ENCODE data around the gene ALDH16A1.

The ALDH16A1 gene

GRCh38 chr19:49453013-49453756 lies at the start of gene ALDH16A1:
Gene ALDH16A1 (plus strand): TSS chr19:49453225. CDS start chr19:49453332, 107 bp downstream.
- Histone ChIP-seq H3K4me1 (ENCODE audit: control insufficient read depth, low read depth, low read length) (peaks cover 4% of the 10 kb centered on the region), H3K4me3 (ENCODE audit: low read length) (peak within 1 kb of the TSS; percentile 100), H3K36me3 (ENCODE audit: control insufficient read depth, low read depth, low read length) (peaks cover 4% of the 10 kb centered on the region), H3K27me3 (ENCODE audit: control insufficient read depth, insufficient read depth, low read length) (no peaks in the 10 kb centered on the region), H3K27ac (ENCODE audit: low read length) (peak within 1 kb of the TSS; percentile 99), H3K9ac (ENCODE audit: low read length) (peak within 1 kb of the TSS; percentile 100), H3K9me3 (ENCODE audit: control insufficient read depth, low read depth, low read length) (no peaks in the 10 kb centered on the region)

DNA sequence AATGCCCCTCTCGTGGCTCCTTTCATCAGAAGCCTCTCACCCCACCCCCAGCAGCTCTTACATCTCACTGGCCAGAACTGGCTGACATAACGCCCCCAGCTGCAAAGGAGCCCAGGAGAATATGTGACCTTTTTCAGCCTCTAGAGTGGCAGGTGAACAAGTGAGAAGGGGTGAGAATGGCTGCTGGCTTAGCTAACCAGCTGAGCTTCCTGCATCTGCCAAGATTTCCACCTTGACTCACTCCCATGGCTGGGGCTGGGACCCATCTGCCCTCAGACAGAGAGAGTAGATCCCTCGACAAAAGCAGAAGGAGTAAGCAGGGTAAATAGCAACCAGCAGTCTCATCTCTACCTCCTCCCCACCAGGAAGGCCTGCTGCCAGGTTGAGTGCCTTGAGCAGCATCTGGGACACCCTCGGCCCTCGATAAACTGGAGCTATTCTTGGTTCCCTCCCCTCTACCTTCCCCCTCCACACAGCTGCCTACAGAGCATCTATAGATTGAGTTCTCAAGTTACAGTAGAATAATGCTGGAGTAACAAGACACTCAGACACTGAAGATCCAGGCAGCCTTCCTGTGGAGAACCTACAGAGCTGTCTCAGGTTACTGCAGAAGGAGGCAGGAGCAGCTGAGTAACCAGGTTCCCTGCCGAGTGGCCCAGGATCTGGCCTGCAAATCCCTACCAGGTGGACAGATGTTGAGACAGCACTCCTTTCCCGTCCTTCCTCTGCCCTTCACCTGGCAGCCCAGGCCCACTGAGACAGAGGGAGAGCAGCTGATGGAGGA lies 49.4 kb upstream of the ALDH16A1 start:
- Histone ChIP-seq H3K9ac (ENCODE audit: low read length) (peak overlapping the region; percentile 14), H3K4me3 (ENCODE audit: low read length) (peak overlapping the region; percentile 29), H3K9me3 (ENCODE audit: control insufficient read depth, low read depth, low read length) (no peaks in the 10 kb centered on the region), H3K36me3 (ENCODE audit: control insufficient read depth, low read depth, low read length) (no peaks in the 10 kb centered on the region), H3K27me3 (ENCODE audit: control insufficient read depth, insufficient read depth, low read length) (no peaks in the 10 kb centered on the region), H3K27ac (ENCODE audit: low read length) (peak overlapping the region; percentile 89), H3K4me1 (ENCODE audit: control insufficient read depth, low read depth, low read length) (peaks cover 15% of the 10 kb centered on the region)

GRCh38 chr19:49407079-49407478 lies 45.9 kb upstream of the ALDH16A1 start:
- Histone ChIP-seq H3K36me3 (ENCODE audit: control insufficient read depth, low read depth, low read length) (no peaks in the 10 kb centered on the region), H3K27ac (ENCODE audit: low read length) (no peak overlapping the region), H3K4me1 (ENCODE audit: control insufficient read depth, low read depth, low read length) (peaks cover 15% of the 10 kb centered on the region), H3K9ac (ENCODE audit: low read length) (no peak overlapping the region), H3K9me3 (ENCODE audit: control insufficient read depth, low read depth, low read length) (no peaks in the 10 kb centered on the region), H3K27me3 (ENCODE audit: control insufficient read depth, insufficient read depth, low read length) (no peaks in the 10 kb centered on the region), H3K4me3 (ENCODE audit: low read length) (no peak overlapping the region)

DNA sequence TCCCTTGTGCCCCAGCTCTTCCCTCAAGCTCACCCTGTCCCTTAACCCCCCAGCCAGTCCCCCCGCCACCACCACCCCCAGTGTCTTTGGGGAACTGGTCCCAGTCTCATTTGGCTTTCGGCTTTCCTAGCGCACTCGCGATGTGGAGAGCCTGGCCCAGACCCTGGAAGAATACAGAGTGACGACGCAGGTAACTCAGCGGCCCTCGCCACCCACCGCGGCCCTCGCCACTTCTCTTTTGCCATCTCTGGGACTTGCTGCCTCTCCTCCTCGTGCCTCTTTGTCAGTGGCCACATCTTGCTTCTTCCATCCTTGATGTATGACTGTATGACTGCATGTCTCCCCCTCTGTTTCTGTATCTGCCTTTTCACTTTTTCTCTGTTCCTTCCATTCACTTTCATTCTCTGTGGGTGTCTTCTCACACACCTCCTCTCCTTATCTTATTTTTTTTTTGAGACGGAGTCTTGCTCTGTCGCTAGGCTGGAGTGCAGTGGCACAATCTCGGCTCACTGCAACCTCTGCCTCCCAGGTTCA lies 45.5 kb upstream of the ALDH16A1 start:
- Histone ChIP-seq H3K4me1 (ENCODE audit: control insufficient read depth, low read depth, low read length) (peaks cover 15% of the 10 kb centered on the region), H3K36me3 (ENCODE audit: control insufficient read depth, low read depth, low read length) (no peaks in the 10 kb centered on the region), H3K4me3 (ENCODE audit: low read length) (no peak overlapping the region), H3K27ac (ENCODE audit: low read length) (no peak overlapping the region), H3K9ac (ENCODE audit: low read length) (no peak overlapping the region), H3K27me3 (ENCODE audit: control insufficient read depth, insufficient read depth, low read length) (no peaks in the 10 kb centered on the region), H3K9me3 (ENCODE audit: control insufficient read depth, low read depth, low read length) (no peaks in the 10 kb centered on the region)

DNA sequence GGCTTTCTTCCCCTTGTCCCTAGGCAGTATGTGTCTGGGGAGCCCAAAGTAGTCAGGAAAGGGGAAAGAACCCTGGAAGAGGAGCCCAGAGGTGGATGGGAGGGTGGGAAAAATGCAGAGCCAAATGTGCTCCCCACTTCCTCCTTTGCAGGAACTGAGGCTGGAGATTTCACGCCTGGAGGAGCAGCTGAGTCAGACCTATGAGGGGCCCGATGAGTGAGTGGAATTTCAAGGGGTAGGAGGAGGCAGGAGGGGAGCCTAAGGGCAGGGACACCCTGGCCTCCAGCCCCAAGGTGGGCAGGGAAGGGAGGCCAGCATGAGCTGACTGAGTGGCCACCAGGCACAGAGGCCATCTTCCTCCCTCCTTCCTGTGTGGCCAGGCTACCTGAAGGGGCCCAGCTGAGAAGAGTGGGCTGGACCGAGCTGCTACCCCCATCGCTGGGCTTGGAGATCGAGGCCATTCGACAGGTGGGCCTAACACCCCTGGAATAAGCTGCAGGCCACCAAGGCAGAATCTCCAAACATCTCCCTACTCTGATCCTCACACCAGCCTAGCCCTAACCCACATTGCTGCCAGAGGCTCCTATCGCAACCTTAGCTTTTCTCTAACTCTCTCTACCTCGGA lies 44.1 kb upstream of the ALDH16A1 start:
- Histone ChIP-seq H3K4me3 (ENCODE audit: low read length) (no peak overlapping the region), H3K9ac (ENCODE audit: low read length) (no peak overlapping the region)

GRCh38 chr19:49409441-49410029 lies 43.5 kb upstream of the ALDH16A1 start:
- H3K36me3 ChIP-seq (ENCODE audit: control insufficient read depth, low read depth, low read length) = no peaks in the 10 kb centered on the region
- no peaks in the 10 kb centered on the region for H3K27me3 ChIP-seq (ENCODE audit: control insufficient read depth, insufficient read depth, low read length)
- H3K9ac ChIP-seq (ENCODE audit: low read length) = no peak overlapping the region
- H3K27ac ChIP-seq (ENCODE audit: low read length) = no peak overlapping the region
- no peak overlapping the region for H3K4me3 ChIP-seq (ENCODE audit: low read length)
- peaks cover 4% of the 10 kb centered on the region for H3K4me1 ChIP-seq (ENCODE audit: control insufficient read depth, low read depth, low read length)
- H3K9me3 ChIP-seq (ENCODE audit: control insufficient read depth, low read depth, low read length) = no peaks in the 10 kb centered on the region

More for the DNA sequence above, 44.1 kb upstream of the ALDH16A1 start:
- no peaks in the 10 kb centered on the region for H3K9me3 ChIP-seq (ENCODE audit: control insufficient read depth, low read depth, low read length)
- H3K4me1 ChIP-seq (ENCODE audit: control insufficient read depth, low read depth, low read length) = peaks cover 10% of the 10 kb centered on the region
- no peaks in the 10 kb centered on the region for H3K36me3 ChIP-seq (ENCODE audit: control insufficient read depth, low read depth, low read length)
- no peaks in the 10 kb centered on the region for H3K27me3 ChIP-seq (ENCODE audit: control insufficient read depth, insufficient read depth, low read length)
- no peak overlapping the region for H3K27ac ChIP-seq (ENCODE audit: low read length)

DNA sequence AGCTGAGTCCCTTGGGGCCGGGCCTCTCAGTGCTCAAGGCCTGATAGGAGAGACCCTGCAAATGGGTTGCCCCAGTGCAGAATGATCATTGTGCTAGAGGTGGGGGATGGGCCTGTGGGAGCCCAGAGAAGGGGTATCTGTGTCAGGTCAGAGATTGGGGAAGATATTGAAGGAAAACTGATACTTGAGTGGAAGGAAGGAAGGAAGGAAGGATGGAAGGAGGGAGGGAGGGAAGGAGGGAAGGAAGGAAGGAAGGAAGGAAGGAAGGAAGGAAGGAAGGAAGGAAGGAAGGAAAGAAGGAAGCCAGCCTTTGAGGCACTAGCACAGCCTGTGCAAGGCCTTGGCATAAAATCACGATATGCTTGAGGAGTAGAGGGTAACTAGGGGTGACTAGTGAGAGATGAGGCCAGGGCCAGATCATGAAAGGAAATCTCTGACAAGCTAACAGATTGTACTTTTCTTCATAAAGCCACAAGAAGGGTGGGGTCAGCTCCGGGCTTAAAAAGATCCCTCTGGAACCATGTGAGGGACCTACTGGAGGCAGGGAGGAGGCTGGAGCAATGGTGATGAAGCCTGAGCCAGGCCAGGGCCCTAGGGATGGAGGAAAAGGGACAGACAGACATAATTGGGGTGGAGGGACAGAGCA lies 41.2 kb upstream of the ALDH16A1 start:
- no peaks in the 10 kb centered on the region for H3K4me1 ChIP-seq (ENCODE audit: control insufficient read depth, low read depth, low read length)
- H3K27me3 ChIP-seq (ENCODE audit: control insufficient read depth, insufficient read depth, low read length) = no peaks in the 10 kb centered on the region
- no peak overlapping the region for H3K4me3 ChIP-seq (ENCODE audit: low read length)
- no peak overlapping the region for H3K27ac ChIP-seq (ENCODE audit: low read length)
- H3K9ac ChIP-seq (ENCODE audit: low read length) = no peak overlapping the region
- no peaks in the 10 kb centered on the region for H3K36me3 ChIP-seq (ENCODE audit: control insufficient read depth, low read depth, low read length)
- H3K9me3 ChIP-seq (ENCODE audit: control insufficient read depth, low read depth, low read length) = no peaks in the 10 kb centered on the region

GRCh38 chr19:49413348-49413747 lies 39.7 kb upstream of the ALDH16A1 start:
- no peak overlapping the region for H3K4me3 ChIP-seq (ENCODE audit: low read length)
- no peak overlapping the region for H3K9ac ChIP-seq (ENCODE audit: low read length)
- H3K36me3 ChIP-seq (ENCODE audit: control insufficient read depth, low read depth, low read length) = no peaks in the 10 kb centered on the region
- H3K9me3 ChIP-seq (ENCODE audit: control insufficient read depth, low read depth, low read length) = no peaks in the 10 kb centered on the region
- H3K27ac ChIP-seq (ENCODE audit: low read length) = no peak overlapping the region
- H3K27me3 ChIP-seq (ENCODE audit: control insufficient read depth, insufficient read depth, low read length) = no peaks in the 10 kb centered on the region
- H3K4me1 ChIP-seq (ENCODE audit: control insufficient read depth, low read depth, low read length) = no peaks in the 10 kb centered on the region

- H3K4me1 ChIP-seq (ENCODE audit: control insufficient read depth, low read depth, low read length) = no peaks in the 10 kb centered on the region
- no peaks in the 10 kb centered on the region for H3K9me3 ChIP-seq (ENCODE audit: control insufficient read depth, low read depth, low read length)
- H3K9ac ChIP-seq (ENCODE audit: low read length) = no peak overlapping the region
- no peak overlapping the region for H3K4me3 ChIP-seq (ENCODE audit: low read length)
- H3K36me3 ChIP-seq (ENCODE audit: control insufficient read depth, low read depth, low read length) = no peaks in the 10 kb centered on the region
- no peaks in the 10 kb centered on the region for H3K27me3 ChIP-seq (ENCODE audit: control insufficient read depth, insufficient read depth, low read length)
- H3K27ac ChIP-seq (ENCODE audit: low read length) = no peak overlapping the region
Observed at GRCh38 chr19:49414256-49414655, 38.8 kb upstream of the ALDH16A1 start.

DNA sequence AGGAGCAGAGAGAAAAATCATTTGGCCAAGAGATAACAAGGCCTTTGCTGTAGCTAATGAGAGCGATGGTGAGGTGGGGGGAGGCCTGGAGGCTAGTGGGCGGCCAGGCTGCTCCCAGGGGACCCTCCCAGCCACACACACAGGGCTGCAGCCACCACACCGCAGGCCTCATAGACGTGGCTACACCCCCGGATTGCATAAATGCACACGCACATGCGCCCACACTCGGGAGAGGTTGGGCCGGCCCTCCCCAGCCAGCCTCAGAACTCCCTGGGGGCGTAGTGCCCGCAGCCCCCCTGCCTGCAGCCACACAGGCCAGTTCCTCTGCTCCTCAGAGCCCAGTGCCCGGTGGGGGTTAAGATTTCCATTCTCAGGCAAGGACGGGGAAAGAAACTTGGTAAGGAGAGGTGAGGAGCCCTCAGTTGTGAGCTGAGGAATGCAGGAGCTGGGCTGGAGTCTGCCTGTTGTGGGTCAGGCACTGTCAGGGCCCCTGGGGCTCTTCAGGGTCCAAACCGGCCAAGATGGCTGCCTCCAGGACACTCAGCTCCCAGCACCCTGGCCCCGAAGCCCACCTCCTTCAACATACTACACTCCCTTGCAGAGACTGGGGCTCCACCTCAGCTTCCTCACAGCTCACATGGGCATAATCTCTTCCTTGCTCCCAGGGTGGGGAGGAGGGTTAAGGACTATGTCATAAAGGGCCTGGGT lies 37.8 kb upstream of the ALDH16A1 start:
- no peak overlapping the region for H3K27ac ChIP-seq (ENCODE audit: low read length)
- no peaks in the 10 kb centered on the region for H3K9me3 ChIP-seq (ENCODE audit: control insufficient read depth, low read depth, low read length)
- no peak overlapping the region for H3K4me3 ChIP-seq (ENCODE audit: low read length)
- H3K36me3 ChIP-seq (ENCODE audit: control insufficient read depth, low read depth, low read length) = no peaks in the 10 kb centered on the region
- H3K9ac ChIP-seq (ENCODE audit: low read length) = no peak overlapping the region
- no peaks in the 10 kb centered on the region for H3K4me1 ChIP-seq (ENCODE audit: control insufficient read depth, low read depth, low read length)
- H3K27me3 ChIP-seq (ENCODE audit: control insufficient read depth, insufficient read depth, low read length) = no peaks in the 10 kb centered on the region

Measured in iPS-18a (cell line).